ENCODE results near the gene RASA3. TPM values are rescaled to one million over a fixed set of nuclear protein-coding genes. Genes with fewer than 3 reads are reported as not detected.

Gene RASA3
- total RNA-seq, 1 donor from 2014 or later: 29.9 TPM

GRCh38 chr13:114072421-114072820 lies 60.0 kb downstream of the RASA3 start:
- Mint-ChIP-seq H3K27ac (ENCODE audit: unreplicated experiment) (no peak overlapping the region), H3K4me3 (ENCODE audit: unreplicated experiment) (no peak overlapping the region), H3K4me1 (ENCODE audit: low read depth) (peaks cover 50% of the 10 kb centered on the region), H3K27me3 (ENCODE audit: low read depth) (no peaks in the 10 kb centered on the region), H3K9me3 (ENCODE audit: low read depth) (no peaks in the 10 kb centered on the region), H3K36me3 (ENCODE audit: low read depth) (peaks cover 19% of the 10 kb centered on the region)
- no peak for TF ChIP-seq CTCF (IDR thresholded peaks at IDR 0.05)
- DNase-seq (ENCODE audit: low spot score): no peak

GRCh38 chr13:114071991-114072390 lies 60.4 kb downstream of the RASA3 start:
- Mint-ChIP-seq H3K27ac (ENCODE audit: unreplicated experiment) (peak overlapping the region; percentile 19), H3K36me3 (ENCODE audit: low read depth) (peaks cover 19% of the 10 kb centered on the region), H3K4me3 (ENCODE audit: unreplicated experiment) (no peak overlapping the region), H3K27me3 (ENCODE audit: low read depth) (no peaks in the 10 kb centered on the region), H3K4me1 (ENCODE audit: low read depth) (peaks cover 51% of the 10 kb centered on the region), H3K9me3 (ENCODE audit: low read depth) (no peaks in the 10 kb centered on the region)
- peak; percentile 70 for DNase-seq (ENCODE audit: low spot score)
- TF ChIP-seq CTCF (IDR thresholded peaks at IDR 0.05): no peak

GRCh38 chr13:114071410-114071809 lies 61.0 kb downstream of the RASA3 start:
- peaks cover 50% of the 10 kb centered on the region for H3K4me1 Mint-ChIP-seq (ENCODE audit: low read depth)
- peaks cover 19% of the 10 kb centered on the region for H3K36me3 Mint-ChIP-seq (ENCODE audit: low read depth)
- peak overlapping the region; percentile 49 for H3K27ac Mint-ChIP-seq (ENCODE audit: unreplicated experiment)
- TF ChIP-seq CTCF (IDR thresholded peaks at IDR 0.05): no peak
- no peaks in the 10 kb centered on the region for H3K27me3 Mint-ChIP-seq (ENCODE audit: low read depth)
- no peak overlapping the region for H3K4me3 Mint-ChIP-seq (ENCODE audit: unreplicated experiment)
- no peaks in the 10 kb centered on the region for H3K9me3 Mint-ChIP-seq (ENCODE audit: low read depth)
- peak; percentile 34 for DNase-seq (ENCODE audit: low spot score)

- DNase-seq (ENCODE audit: low spot score): peak; percentile 69
- peaks cover 62% of the 10 kb centered on the region for H3K4me1 Mint-ChIP-seq (ENCODE audit: low read depth)
- no peak overlapping the region for H3K27ac Mint-ChIP-seq (ENCODE audit: unreplicated experiment)
- no peaks in the 10 kb centered on the region for H3K27me3 Mint-ChIP-seq (ENCODE audit: low read depth)
- H3K4me3 Mint-ChIP-seq (ENCODE audit: unreplicated experiment): no peak overlapping the region
- TF ChIP-seq CTCF (IDR thresholded peaks at IDR 0.05): no peak
- H3K9me3 Mint-ChIP-seq (ENCODE audit: low read depth): no peaks in the 10 kb centered on the region
- peaks cover 16% of the 10 kb centered on the region for H3K36me3 Mint-ChIP-seq (ENCODE audit: low read depth)
Measured at GRCh38 chr13:114070098-114070799, 62.2 kb downstream of the RASA3 start.

- peak overlapping the region; percentile 79 for H3K27ac Mint-ChIP-seq (ENCODE audit: unreplicated experiment)
Measured at GRCh38 chr13:114069376-114070097, 62.9 kb downstream of the RASA3 start.

More at GRCh38 chr13:114069376-114070097, 62.9 kb downstream of the RASA3 start:
- Mint-ChIP-seq H3K36me3 (ENCODE audit: low read depth) (peaks cover 16% of the 10 kb centered on the region), H3K4me3 (ENCODE audit: unreplicated experiment) (no peak overlapping the region), H3K9me3 (ENCODE audit: low read depth) (no peaks in the 10 kb centered on the region), H3K4me1 (ENCODE audit: low read depth) (peaks cover 69% of the 10 kb centered on the region), H3K27me3 (ENCODE audit: low read depth) (no peaks in the 10 kb centered on the region)
- no peak for TF ChIP-seq CTCF (IDR thresholded peaks at IDR 0.05)
- peak; percentile 77 for DNase-seq (ENCODE audit: low spot score)

Data from chondrocyte (in vitro differentiated cells).